Measurements from ENCODE around the gene BTD.

DNA sequence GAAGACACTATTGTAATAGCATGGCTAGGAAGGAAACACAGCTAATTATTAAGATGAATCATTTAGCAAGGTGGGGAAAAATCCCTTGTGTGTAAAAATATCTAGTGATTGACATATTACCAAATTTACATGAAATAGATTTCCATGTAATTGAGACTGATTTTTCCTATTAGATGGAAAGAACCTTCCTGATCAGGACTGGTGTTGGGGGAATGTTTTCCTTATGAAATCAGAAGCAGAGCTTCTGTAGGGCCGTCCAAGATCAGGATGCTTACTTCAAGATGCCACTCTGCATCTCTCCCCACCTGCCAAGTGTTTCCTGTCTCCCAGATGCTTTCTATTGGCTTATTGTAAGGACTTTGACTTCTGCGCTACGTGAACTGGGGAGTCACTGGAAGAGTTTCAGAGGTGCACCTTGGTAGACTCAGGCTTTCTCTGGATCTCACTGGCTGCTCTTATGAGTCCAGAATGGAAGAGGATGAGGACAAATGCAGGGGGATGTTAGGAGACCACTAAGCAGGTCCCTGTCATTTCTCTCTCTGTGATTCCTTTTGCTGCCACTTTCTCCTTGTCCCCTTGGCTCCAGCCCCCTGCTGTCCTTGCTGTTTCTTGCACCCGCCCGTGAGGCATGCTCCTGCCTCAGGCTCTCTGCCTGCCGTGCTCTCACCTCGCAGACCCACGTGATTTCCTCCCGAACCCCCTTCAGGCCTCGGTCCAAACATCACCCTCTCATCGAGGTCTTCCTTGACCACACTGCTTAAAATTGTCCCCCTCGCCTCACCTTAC is 30.1 kb downstream of the BTD start:
- TF ChIP-seq POLR2A (IDR thresholded peaks at IDR 0.05) (no peak), CTCF (IDR thresholded peaks at IDR 0.05) (no peak)

Data from ovary (tissue), 3 donors.